ENCODE measurements around the gene RPL35.

GRCh38 chr9:124813041-124813440 is 48.7 kb downstream of the RPL35 start:
- no peak for TF ChIP-seq POLR2A (IDR thresholded peaks at IDR 0.05)
- TF ChIP-seq CTCF (IDR thresholded peaks at IDR 0.05): no peak
- no peak for TF ChIP-seq EP300 (IDR thresholded peaks at IDR 0.05)

Data from ovary (tissue), 3 donors.